Ishikawa (cell line): ENCODE measurements around the gene BOLL.

Experiments used
- EP300 ChIP-seq: IDR thresholded peaks from 2 replicates; pipeline ENCODE4 v1.6.1; 2012; ENCODE audit warnings: borderline replicate concordance
- TAF1 ChIP-seq: IDR thresholded peaks from 2 replicates; pipeline ENCODE4 v1.6.1; 2012; ENCODE audit warnings: low read depth, mild to moderate bottlenecking
- TF ChIP-seq, protein P1 (sequence below): IDR thresholded peaks from 2 replicates; pipeline ENCODE4 v1.6.1; 2012

GRCh38 chr2:197795277-197795676, 10.2 kb upstream of the BOLL start:
- TF ChIP-seq EP300: no peak
- TF ChIP-seq, protein P1, sequence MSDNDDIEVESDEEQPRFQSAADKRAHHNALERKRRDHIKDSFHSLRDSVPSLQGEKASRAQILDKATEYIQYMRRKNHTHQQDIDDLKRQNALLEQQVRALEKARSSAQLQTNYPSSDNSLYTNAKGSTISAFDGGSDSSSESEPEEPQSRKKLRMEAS: no peak
- no peak for TF ChIP-seq TAF1
